ENCODE data around the gene CLCN5. TPM values are rescaled to one million over a fixed set of nuclear protein-coding genes. Genes with fewer than 3 reads are reported as not detected.
A peak's percentile ranks its signal among the peaks of the same experiment; 100 is the strongest.

The CLCN5 gene
- polyA plus RNA-seq, 2 of the 4 experiments (the other 2 are of a cell fraction), result 2.6 to 5.2 TPM

- H3K4me1 ChIP-seq, result no peaks in the 10 kb centered on the region
- ATAC-seq, result no peak
- FAIRE-seq, result peak; percentile 51
- ChIA-PET POLR2A (no interaction called here), CTCF (no interaction called here)
- H3K4me2 ChIP-seq, result no peak overlapping the region
- TF ChIP-seq FOSL2 (IDR thresholded peaks at IDR 0.05) (no peak), FOSL2 (CRISPR knock-in tag; IDR thresholded peaks at IDR 0.05) (no peak), RAD21 (conservative IDR thresholded peaks at IDR 0.05 in 1 of 2, IDR thresholded peaks at IDR 0.05 in 1 of 2) (no peak), CEBPB (IDR thresholded peaks at IDR 0.05) (no peak), MYC (IDR thresholded peaks at IDR 0.05; ENCODE audit: borderline replicate concordance, low read length) (no peak), CTCF (IDR thresholded peaks at IDR 0.05) (no peak), RARB (CRISPR knock-in tag; IDR thresholded peaks at IDR 0.05) (no peak), ZC3H11A (IDR thresholded peaks at IDR 0.05) (no peak), KDM5A (IDR thresholded peaks at IDR 0.05) (no peak), POLR2A (IDR thresholded peaks at IDR 0.05; ENCODE audit: low read length) (no peak), POLR2AphosphoS2 (conservative IDR thresholded peaks at IDR 0.05; ENCODE audit: low read length) (no peak), BCL3 (IDR thresholded peaks at IDR 0.05) (no peak), ESRRA (IDR thresholded peaks at IDR 0.05; ENCODE audit: borderline replicate concordance, low read length) (no peak), HMGXB4 (CRISPR knock-in tag; IDR thresholded peaks at IDR 0.05; ENCODE audit: borderline replicate concordance) (no peak), HOXA7 (CRISPR knock-in tag; IDR thresholded peaks at IDR 0.05) (no peak), HDAC2 (IDR thresholded peaks at IDR 0.05) (no peak), MAZ (IDR thresholded peaks at IDR 0.05; ENCODE audit: borderline replicate concordance, low read depth, low read length) (no peak), EP300 (IDR thresholded peaks at IDR 0.05) (no peak), HOXB5 (CRISPR knock-in tag; IDR thresholded peaks at IDR 0.05) (no peak)
- no peak overlapping the region for H3K4me3 ChIP-seq
- H3K9me3 ChIP-seq, result no peaks in the 10 kb centered on the region
- no peak for DNase-seq (ENCODE audit: low read depth in 1 of 2, low spot score in 1 of 2)
- no peak overlapping the region for H3K27ac ChIP-seq
- WGBS (ENCODE audit: missing lambda C conversion rate), result 94% methylated on average over 1 of the region's 1 CpG
Measured at GRCh38 chrX:50049228-50049627, 126.8 kb downstream of the CLCN5 start.

DNA sequence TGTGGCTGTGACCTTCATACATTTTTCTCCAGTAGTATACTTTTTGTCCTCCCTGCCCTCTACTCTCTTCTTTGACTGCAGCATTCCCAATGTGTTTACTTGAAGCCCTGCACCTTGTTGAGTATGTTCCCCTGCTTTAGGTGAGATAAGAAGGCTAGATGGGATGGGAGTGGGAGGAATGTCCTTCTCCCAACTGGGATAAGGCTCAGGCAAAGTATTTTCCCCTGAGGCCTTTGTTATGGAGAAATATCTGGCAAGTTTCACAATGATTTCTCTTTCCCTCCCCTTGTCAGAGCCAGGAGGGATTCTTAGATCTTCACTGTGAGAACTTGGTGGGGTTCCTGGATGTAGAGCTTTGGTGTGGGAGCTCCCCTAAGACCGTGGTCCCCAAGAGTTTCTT is 131.8 kb downstream of the CLCN5 start:
- CTCF ChIA-PET, result interaction anchor here (0.7 kb wide), 1 partner anchor 9 kb away, joined by 3 read pairs; no protein-coding TSS in a partner anchor
- no peak overlapping the region for H3K4me3 ChIP-seq
- no peaks in the 10 kb centered on the region for H3K9me3 ChIP-seq
- TF ChIP-seq HDAC2 (IDR thresholded peaks at IDR 0.05) (no peak), REST (IDR thresholded peaks at IDR 0.05) (no peak), GATA3 (IDR thresholded peaks at IDR 0.05; ENCODE audit: borderline replicate concordance) (no peak), CHD2 (IDR thresholded peaks at IDR 0.05; ENCODE audit: low read length, partially characterized antibody) (no peak), ELK1 (IDR thresholded peaks at IDR 0.05; ENCODE audit: low read depth, low read length) (no peak), NPAS2 (CRISPR knock-in tag; IDR thresholded peaks at IDR 0.05; ENCODE audit: borderline replicate concordance) (no peak), CEBPB (IDR thresholded peaks at IDR 0.05) (no peak), FOSL2 (IDR thresholded peaks at IDR 0.05) (no peak), FOSL2 (CRISPR knock-in tag; IDR thresholded peaks at IDR 0.05) (no peak), BHLHE40 (IDR thresholded peaks at IDR 0.05; ENCODE audit: low read depth, low read length) (no peak), ZC3H11A (IDR thresholded peaks at IDR 0.05) (no peak), SREBF2 (IDR thresholded peaks at IDR 0.05) (no peak), POLR2A (IDR thresholded peaks at IDR 0.05; ENCODE audit: low read length) (no peak)
- no peak overlapping the region for H3K4me2 ChIP-seq
- FAIRE-seq (no peak), DNase-seq (ENCODE audit: low read depth in 1 of 2, low spot score in 1 of 2) (no peak), ATAC-seq (no peak)
- 20% methylated on average over 1 of the region's 1 CpG for WGBS (ENCODE audit: missing lambda C conversion rate)
- POLR2A ChIA-PET, result no interaction called here
- H3K4me1 ChIP-seq, result no peaks in the 10 kb centered on the region
- no peak overlapping the region for H3K27ac ChIP-seq

Data from A549 (cell line).